ENCODE data around the gene EEF1A2. TPM values are rescaled to one million over a fixed set of nuclear protein-coding genes. Genes with fewer than 3 reads are reported as not detected.

EEF1A2 gene
- total RNA-seq, 2 experiments from 2014 or later: not detected

DNA sequence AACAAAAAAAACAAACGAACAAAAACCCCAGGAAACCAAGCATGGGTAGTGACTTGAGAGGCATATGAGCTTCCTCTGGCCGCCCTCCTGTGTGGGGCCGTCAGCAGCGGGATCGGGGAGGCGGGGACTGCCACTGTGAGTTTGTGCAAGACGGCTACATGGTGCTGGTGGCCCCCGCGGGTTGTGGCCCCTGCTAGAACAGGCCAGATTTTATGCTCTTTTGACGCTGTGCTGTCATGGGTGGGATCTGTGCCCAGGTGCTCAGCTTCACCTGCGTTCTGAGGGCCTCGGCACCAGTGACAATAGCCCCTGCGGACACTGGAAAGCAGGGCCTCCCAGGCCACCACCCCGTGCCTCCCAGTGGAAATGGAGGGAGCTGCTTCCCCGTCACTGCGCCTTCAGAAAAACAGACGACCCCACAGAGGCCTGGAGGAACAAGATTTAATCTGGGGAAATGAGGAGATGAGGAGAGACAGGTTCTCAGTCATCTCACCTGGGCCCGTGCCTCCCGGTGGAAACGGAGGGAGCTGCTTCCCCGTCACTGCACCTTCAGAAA lies 21.7 kb downstream of the EEF1A2 start:
- CTCF ChIA-PET: no interaction called here
- no peak overlapping the region for H3K4me3 Mint-ChIP-seq
- DNase-seq (no peak), ATAC-seq (no peak)
- H3K4me1 Mint-ChIP-seq (ENCODE audit: low read depth): peaks cover 1% of the 10 kb centered on the region
- no peaks in the 10 kb centered on the region for H3K36me3 Mint-ChIP-seq (ENCODE audit: low read depth)
- H3K9me3 Mint-ChIP-seq (ENCODE audit: insufficient read depth): no peaks in the 10 kb centered on the region
- POLR2A ChIA-PET: no interaction called here
- H3K27me3 Mint-ChIP-seq (ENCODE audit: low read depth): peaks cover 14% of the 10 kb centered on the region
- no peak overlapping the region for H3K27ac Mint-ChIP-seq

DNA sequence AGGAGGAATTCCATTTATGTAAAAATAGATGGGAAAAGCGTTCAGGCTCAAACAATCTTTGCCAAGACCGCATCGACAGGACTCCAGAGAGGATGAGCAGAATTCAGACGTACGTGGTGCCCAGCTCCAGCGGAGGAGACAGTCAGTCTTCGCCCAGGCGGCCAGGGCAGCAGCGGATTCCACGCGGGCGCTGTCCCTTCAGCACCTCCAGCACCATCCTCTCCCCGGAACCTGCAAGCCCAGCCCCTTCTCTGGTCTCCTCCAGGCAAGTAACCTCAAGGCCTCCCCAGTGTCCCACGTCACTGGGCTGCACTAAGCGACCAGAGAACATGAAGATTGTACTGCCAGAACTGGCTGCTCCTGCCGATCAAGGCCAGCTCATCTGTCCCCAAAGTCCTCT lies 23.7 kb downstream of the EEF1A2 start:
- POLR2A ChIA-PET: no interaction called here
- no peaks in the 10 kb centered on the region for H3K36me3 Mint-ChIP-seq (ENCODE audit: low read depth)
- H3K27me3 Mint-ChIP-seq (ENCODE audit: low read depth): peaks cover 17% of the 10 kb centered on the region
- no peak overlapping the region for H3K4me3 Mint-ChIP-seq
- CTCF ChIA-PET: no interaction called here
- H3K27ac Mint-ChIP-seq: no peak overlapping the region
- ATAC-seq (peak; percentile 55), DNase-seq (peak; percentile 47)
- H3K4me1 Mint-ChIP-seq (ENCODE audit: low read depth): peaks cover 1% of the 10 kb centered on the region
- H3K9me3 Mint-ChIP-seq (ENCODE audit: insufficient read depth): no peaks in the 10 kb centered on the region

- CTCF ChIA-PET: no interaction called here
- Mint-ChIP-seq H3K9me3 (ENCODE audit: insufficient read depth) (no peaks in the 10 kb centered on the region), H3K36me3 (ENCODE audit: low read depth) (no peaks in the 10 kb centered on the region), H3K4me1 (ENCODE audit: low read depth) (peaks cover 1% of the 10 kb centered on the region), H3K27me3 (ENCODE audit: low read depth) (peaks cover 19% of the 10 kb centered on the region), H3K4me3 (no peak overlapping the region), H3K27ac (no peak overlapping the region)
- DNase-seq (no peak), ATAC-seq (no peak)
- POLR2A ChIA-PET: no interaction called here
Observed at GRCh38 chr20:63473555-63474449, 25.1 kb downstream of the EEF1A2 start.

DNA sequence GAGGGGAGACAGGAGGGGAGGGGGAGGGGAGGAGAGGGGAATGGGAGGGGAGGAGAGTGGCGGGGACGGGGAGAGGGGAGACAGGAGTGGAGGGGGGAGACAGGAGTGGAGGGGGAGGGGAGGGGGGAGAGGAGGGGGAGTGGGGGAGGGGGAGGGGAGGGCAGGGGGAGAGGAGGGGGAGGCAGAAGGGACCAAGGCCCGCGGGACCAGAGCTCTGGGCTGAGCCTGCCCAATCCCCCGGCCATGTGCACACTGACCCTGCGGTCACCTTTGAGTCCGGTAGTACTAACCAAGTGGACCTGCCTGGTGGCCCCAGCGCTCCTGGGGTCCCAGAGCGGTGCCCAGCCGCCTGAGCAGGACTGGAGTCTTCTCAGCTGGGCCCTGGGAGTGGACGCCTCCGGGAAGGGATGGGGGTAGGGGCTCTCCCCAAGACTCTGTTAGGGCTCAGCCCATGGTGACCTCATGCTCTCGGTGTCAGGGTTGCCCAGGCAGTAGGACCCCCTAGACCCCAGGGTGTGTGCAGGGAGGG lies 26.0 kb downstream of the EEF1A2 start:
- CTCF ChIA-PET: no interaction called here
- H3K27me3 Mint-ChIP-seq (ENCODE audit: low read depth): peaks cover 19% of the 10 kb centered on the region

GRCh38 chr20:63471981-63472831 lies 26.7 kb downstream of the EEF1A2 start, which contains the start of gene KCNQ2:
Gene KCNQ2 (minus strand): TSS chr20:63472655. CDS start chr20:63472463, 192 bp downstream.
- peaks cover 19% of the 10 kb centered on the region for H3K27me3 Mint-ChIP-seq (ENCODE audit: low read depth)
- POLR2A ChIA-PET: no interaction called here
- H3K27ac Mint-ChIP-seq: no peak within 1 kb of the TSS
- no peak within 1 kb of the TSS for H3K4me3 Mint-ChIP-seq
- H3K36me3 Mint-ChIP-seq (ENCODE audit: low read depth): no peaks in the 10 kb centered on the region
- H3K4me1 Mint-ChIP-seq (ENCODE audit: low read depth): peaks cover 1% of the 10 kb centered on the region
- no peak for DNase-seq
- CTCF ChIA-PET: no interaction called here
- no peaks in the 10 kb centered on the region for H3K9me3 Mint-ChIP-seq (ENCODE audit: insufficient read depth)
- no peak for ATAC-seq

More for the DNA sequence above, 26.0 kb downstream of the EEF1A2 start:
- Mint-ChIP-seq H3K36me3 (ENCODE audit: low read depth) (no peaks in the 10 kb centered on the region), H3K9me3 (ENCODE audit: insufficient read depth) (no peaks in the 10 kb centered on the region), H3K27ac (no peak overlapping the region), H3K4me3 (no peak overlapping the region), H3K4me1 (ENCODE audit: low read depth) (peaks cover 1% of the 10 kb centered on the region)
- no peak for DNase-seq
- POLR2A ChIA-PET: no interaction called here
- ATAC-seq: no peak

GRCh38 chr20:63471717-63471980 lies 27.2 kb downstream of the EEF1A2 start:
- ATAC-seq (no peak), DNase-seq (no peak)
- H3K27ac Mint-ChIP-seq: no peak overlapping the region
- peaks cover 19% of the 10 kb centered on the region for H3K27me3 Mint-ChIP-seq (ENCODE audit: low read depth)
- CTCF ChIA-PET: no interaction called here
- H3K9me3 Mint-ChIP-seq (ENCODE audit: insufficient read depth): no peaks in the 10 kb centered on the region
- H3K4me3 Mint-ChIP-seq: no peak overlapping the region
- peaks cover 1% of the 10 kb centered on the region for H3K4me1 Mint-ChIP-seq (ENCODE audit: low read depth)
- POLR2A ChIA-PET: no interaction called here
- no peaks in the 10 kb centered on the region for H3K36me3 Mint-ChIP-seq (ENCODE audit: low read depth)

- ChIA-PET POLR2A (no interaction called here), CTCF (no interaction called here)
- H3K27me3 Mint-ChIP-seq (ENCODE audit: low read depth): peaks cover 19% of the 10 kb centered on the region
- no peak overlapping the region for H3K27ac Mint-ChIP-seq
- H3K4me3 Mint-ChIP-seq: no peak overlapping the region
- no peaks in the 10 kb centered on the region for H3K9me3 Mint-ChIP-seq (ENCODE audit: insufficient read depth)
- peaks cover 1% of the 10 kb centered on the region for H3K4me1 Mint-ChIP-seq (ENCODE audit: low read depth)
- DNase-seq: no peak
- H3K36me3 Mint-ChIP-seq (ENCODE audit: low read depth): no peaks in the 10 kb centered on the region
- no peak for ATAC-seq
Observed at GRCh38 chr20:63471002-63471716, 27.7 kb downstream of the EEF1A2 start.

- Mint-ChIP-seq H3K9me3 (ENCODE audit: insufficient read depth) (no peaks in the 10 kb centered on the region), H3K4me1 (ENCODE audit: low read depth) (peaks cover 1% of the 10 kb centered on the region), H3K4me3 (no peak overlapping the region), H3K27me3 (ENCODE audit: low read depth) (peaks cover 19% of the 10 kb centered on the region), H3K27ac (no peak overlapping the region), H3K36me3 (ENCODE audit: low read depth) (no peaks in the 10 kb centered on the region)
- no peak for DNase-seq
- CTCF ChIA-PET: no interaction called here
- no peak for ATAC-seq
- POLR2A ChIA-PET: no interaction called here
Observed at GRCh38 chr20:63470410-63470809, 28.5 kb downstream of the EEF1A2 start.

DNA sequence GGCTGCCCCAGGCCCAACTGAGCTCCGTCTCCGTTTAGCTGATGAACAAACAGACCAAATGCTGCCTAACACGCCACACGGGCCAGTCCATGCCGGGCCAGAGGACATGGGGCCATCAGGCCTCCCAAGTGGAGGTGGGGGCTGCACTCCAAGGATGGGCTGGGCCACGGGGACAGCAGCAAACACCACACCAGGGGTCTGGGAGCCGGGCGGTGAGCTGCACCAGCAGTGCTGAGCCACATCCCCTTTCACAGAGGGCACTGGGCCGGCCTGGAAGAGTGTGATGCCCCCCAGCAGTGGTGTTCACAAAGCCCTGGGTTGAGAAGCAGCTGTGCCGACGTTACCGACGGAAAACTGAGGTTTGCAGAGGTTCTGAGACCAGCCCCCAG lies 29.2 kb downstream of the EEF1A2 start:
- peaks cover 1% of the 10 kb centered on the region for H3K4me1 Mint-ChIP-seq (ENCODE audit: low read depth)
- H3K9me3 Mint-ChIP-seq (ENCODE audit: insufficient read depth): no peaks in the 10 kb centered on the region
- POLR2A ChIA-PET: no interaction called here
- DNase-seq: no peak
- H3K36me3 Mint-ChIP-seq (ENCODE audit: low read depth): no peaks in the 10 kb centered on the region
- H3K27me3 Mint-ChIP-seq (ENCODE audit: low read depth): peaks cover 16% of the 10 kb centered on the region
- CTCF ChIA-PET: no interaction called here
- no peak overlapping the region for H3K27ac Mint-ChIP-seq
- no peak for ATAC-seq
- no peak overlapping the region for H3K4me3 Mint-ChIP-seq

- DNase-seq (no peak), ATAC-seq (no peak)
- ChIA-PET POLR2A (no interaction called here), CTCF (interaction anchor here (1.0 kb wide), 1 partner anchor 27 kb away, joined by 3 read pairs; no protein-coding TSS in a partner anchor)
- Mint-ChIP-seq H3K9me3 (ENCODE audit: insufficient read depth) (no peaks in the 10 kb centered on the region), H3K4me1 (ENCODE audit: low read depth) (peaks cover 1% of the 10 kb centered on the region), H3K4me3 (no peak overlapping the region), H3K27ac (no peak overlapping the region), H3K36me3 (ENCODE audit: low read depth) (no peaks in the 10 kb centered on the region), H3K27me3 (ENCODE audit: low read depth) (peaks cover 13% of the 10 kb centered on the region)
Observed at GRCh38 chr20:63469019-63469712, 29.7 kb downstream of the EEF1A2 start.

GRCh38 chr20:63468421-63468820 lies 30.5 kb downstream of the EEF1A2 start:
- peaks cover 10% of the 10 kb centered on the region for H3K27me3 Mint-ChIP-seq (ENCODE audit: low read depth)
- no peaks in the 10 kb centered on the region for H3K4me1 Mint-ChIP-seq (ENCODE audit: low read depth)
- POLR2A ChIA-PET: no interaction called here

More at GRCh38 chr20:63468421-63468820, 30.5 kb downstream of the EEF1A2 start:
- Mint-ChIP-seq H3K4me3 (no peak overlapping the region), H3K27ac (no peak overlapping the region), H3K36me3 (ENCODE audit: low read depth) (no peaks in the 10 kb centered on the region), H3K9me3 (ENCODE audit: insufficient read depth) (no peaks in the 10 kb centered on the region)
- DNase-seq (no peak), ATAC-seq (no peak)
- CTCF ChIA-PET: interaction anchor here (1.0 kb wide), 1 partner anchor 28 kb away, joined by 3 read pairs; no protein-coding TSS in a partner anchor

All from activated CD8-positive, alpha-beta T cell treated with anti-CD3 and anti-CD28 coated beads, Interleukin-2, amount 10 ng/mL, durations not matched to agents 7 days and 5 days (primary cell).